Stimulated activated naive CD8-positive, alpha-beta T cell treated with anti-CD3 and anti-CD28 coated beads, Interleukin-15, amount 100 ng/mL, for 72 hours (primary cell): Measurements from ENCODE around the gene ZNF557.
"Not testable (repeated sequence)": the region's sequence is repeated elsewhere in the genome, so short reads cannot be mapped to it uniquely, and the experiment has no call there.

Source experiments
- ATAC-seq: fragments of 150-1000 bp; cut with Tn5 transposase; 2 replicates; pipeline ENCODE4 v1.10.0; 2021; ENCODE audit warnings: mild to moderate bottlenecking, moderate library complexity
- DNase-seq, 2 donors: peaks; one replicate each; pipeline ENCODE4 v3.0.0; 2021 to 2022
- H3K27ac Mint-ChIP-seq, 2 donors: one replicate each; pipeline ENCODE4 v1.8.0; 2022; ENCODE audit warnings: mild to moderate bottlenecking in 2 of 2, mixed read lengths in 2 of 2, moderate library complexity in 2 of 2
- H3K27me3 Mint-ChIP-seq: one replicate; pipeline ENCODE4 v1.8.0; 2022; ENCODE audit warnings: mixed read lengths
- H3K4me1 Mint-ChIP-seq: one replicate; pipeline ENCODE4 v1.8.0; 2022; ENCODE audit warnings: mild to moderate bottlenecking, mixed read lengths
- H3K4me3 Mint-ChIP-seq, 2 donors: one replicate each; pipeline ENCODE4 v1.8.0; 2022; ENCODE audit warnings: mild to moderate bottlenecking in 2 of 2, mixed read lengths in 2 of 2, moderate library complexity in 1 of 2
- H3K9me3 Mint-ChIP-seq, 2 donors: one replicate each; pipeline ENCODE4 v1.8.0; 2022; ENCODE audit warnings: mixed read lengths in 2 of 2

Gene ZNF557

GRCh38 chr19:7069042-7069903 lies at the start of gene ZNF557:
ZNF557 (plus strand) TSS chr19:7069703; CDS start chr19:7075075, 5,372 bp downstream.
- H3K9me3 Mint-ChIP-seq: peaks cover 1 to 9% of the 10 kb centered on the region in 2 donors
- DNase-seq (peak; percentile 98 to 99), ATAC-seq (peak; percentile 96)
- no peaks in the 10 kb centered on the region for H3K27me3 Mint-ChIP-seq
- H3K4me3 Mint-ChIP-seq: peak within 1 kb of the TSS; percentile 88 to 98
- peak within 1 kb of the TSS; percentile 96 to 97 for H3K27ac Mint-ChIP-seq
- H3K4me1 Mint-ChIP-seq: peaks cover 17% of the 10 kb centered on the region

DNA sequence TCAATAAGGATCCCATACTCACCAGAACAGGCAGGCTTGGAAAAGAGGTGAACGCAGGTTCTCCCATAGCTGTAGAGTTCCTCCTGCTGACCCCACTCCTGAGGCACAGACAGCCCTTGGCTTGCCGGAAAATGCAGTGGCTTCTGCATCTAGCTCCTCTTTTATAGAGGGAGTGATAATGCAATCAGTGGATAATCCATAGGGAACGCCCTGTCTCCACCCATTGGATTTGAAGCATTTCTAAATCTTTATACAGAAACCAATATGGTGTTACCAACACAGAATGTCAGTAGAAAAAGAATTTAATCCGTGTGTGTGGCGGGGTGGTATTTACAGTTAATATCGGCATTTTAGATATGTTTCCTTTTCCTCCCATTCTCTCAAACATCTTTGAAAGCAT lies 48.2 kb upstream of the ZNF557 start, which contains the start of gene MBD3L2B:
TSS of gene MBD3L2B (minus strand) at position 101 of the 400 bp plus-strand sequence. CDS start at position 67, 34 bp downstream.
- H3K4me3 Mint-ChIP-seq, H3K27ac Mint-ChIP-seq, ATAC-seq, H3K4me1 Mint-ChIP-seq, H3K27me3 Mint-ChIP-seq, DNase-seq, H3K9me3 Mint-ChIP-seq: not testable (repeated sequence)

DNA sequence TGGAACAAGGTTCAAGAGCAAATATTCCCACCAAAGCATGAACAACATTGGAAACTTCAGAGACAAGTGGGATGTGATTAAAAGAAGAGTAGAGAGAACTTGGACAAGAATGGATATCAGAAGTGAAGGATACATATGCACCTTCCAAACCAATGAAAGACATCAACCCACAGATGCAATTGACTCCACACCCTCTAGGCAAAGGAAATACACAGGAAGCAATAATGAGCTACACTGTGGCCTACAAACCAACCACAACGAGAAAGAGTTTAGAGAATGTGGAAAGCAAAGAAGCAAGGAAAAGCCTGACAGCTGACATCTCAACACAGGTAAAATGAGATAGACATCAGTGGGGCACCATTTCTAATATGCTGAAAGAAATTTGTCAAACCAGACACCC lies 40.7 kb upstream of the ZNF557 start:
- not testable (repeated sequence) for DNase-seq, H3K4me3 Mint-ChIP-seq, H3K27ac Mint-ChIP-seq, H3K27me3 Mint-ChIP-seq, H3K4me1 Mint-ChIP-seq, H3K9me3 Mint-ChIP-seq, ATAC-seq

GRCh38 chr19:7030278-7030677 lies 39.2 kb upstream of the ZNF557 start, which contains the start of gene MBD3L5:
MBD3L5 (plus strand) TSS chr19:7030578; CDS start chr19:7030612, 34 bp downstream.
- not testable (repeated sequence) for H3K4me3 Mint-ChIP-seq, ATAC-seq, H3K4me1 Mint-ChIP-seq, H3K27ac Mint-ChIP-seq, H3K9me3 Mint-ChIP-seq, DNase-seq, H3K27me3 Mint-ChIP-seq

GRCh38 chr19:7040079-7040478 lies 29.4 kb upstream of the ZNF557 start, which contains the start of gene MBD3L4:
MBD3L4 (minus strand) TSS chr19:7040179; CDS start chr19:7040144, 35 bp downstream.
- not testable (repeated sequence) for H3K4me1 Mint-ChIP-seq, H3K4me3 Mint-ChIP-seq, H3K27me3 Mint-ChIP-seq, DNase-seq, H3K9me3 Mint-ChIP-seq, ATAC-seq, H3K27ac Mint-ChIP-seq

DNA sequence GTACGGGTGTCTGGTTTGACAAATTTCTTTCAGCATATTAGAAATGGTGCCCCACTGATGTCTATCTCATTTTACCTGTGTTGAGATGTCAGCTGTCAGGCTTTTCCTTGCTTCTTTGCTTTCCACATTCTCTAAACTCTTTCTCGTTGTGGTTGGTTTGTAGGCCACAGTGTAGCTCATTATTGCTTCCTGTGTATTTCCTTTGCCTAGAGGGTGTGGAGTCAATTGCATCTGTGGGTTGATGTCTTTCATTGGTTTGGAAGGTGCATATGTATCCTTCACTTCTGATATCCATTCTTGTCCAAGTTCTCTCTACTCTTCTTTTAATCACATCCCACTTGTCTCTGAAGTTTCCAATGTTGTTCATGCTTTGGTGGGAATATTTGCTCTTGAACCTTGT lies 27.9 kb upstream of the ZNF557 start:
- H3K4me1 Mint-ChIP-seq, H3K4me3 Mint-ChIP-seq, ATAC-seq, DNase-seq, H3K27me3 Mint-ChIP-seq, H3K27ac Mint-ChIP-seq, H3K9me3 Mint-ChIP-seq: not testable (repeated sequence)

DNA sequence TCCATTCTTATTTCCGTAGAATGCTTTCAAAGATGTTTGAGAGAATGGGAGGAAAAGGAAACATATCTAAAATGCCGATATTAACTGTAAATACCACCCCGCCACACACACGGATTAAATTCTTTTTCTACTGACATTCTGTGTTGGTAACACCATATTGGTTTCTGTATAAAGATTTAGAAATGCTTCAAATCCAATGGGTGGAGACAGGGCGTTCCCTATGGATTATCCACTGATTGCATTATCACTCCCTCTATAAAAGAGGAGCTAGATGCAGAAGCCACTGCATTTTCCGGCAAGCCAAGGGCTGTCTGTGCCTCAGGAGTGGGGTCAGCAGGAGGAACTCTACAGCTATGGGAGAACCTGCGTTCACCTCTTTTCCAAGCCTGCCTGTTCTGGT lies 20.5 kb upstream of the ZNF557 start, which contains the start of gene MBD3L2:
TSS of gene MBD3L2 (plus strand) at position 301 of the 400 bp plus-strand sequence. CDS start at position 354, 53 bp downstream.
- not testable (repeated sequence) for H3K9me3 Mint-ChIP-seq, DNase-seq, H3K4me1 Mint-ChIP-seq, H3K27me3 Mint-ChIP-seq, ATAC-seq, H3K27ac Mint-ChIP-seq, H3K4me3 Mint-ChIP-seq

- ATAC-seq, H3K4me3 Mint-ChIP-seq, H3K27ac Mint-ChIP-seq, DNase-seq, H3K4me1 Mint-ChIP-seq, H3K27me3 Mint-ChIP-seq, H3K9me3 Mint-ChIP-seq: not testable (repeated sequence)
These were observed 18.1 kb upstream of the ZNF557 start for GRCh38 chr19:7051421-7051820.

GRCh38 chr19:7052896-7053295 lies 16.6 kb upstream of the ZNF557 start:
- H3K4me3 Mint-ChIP-seq, ATAC-seq, DNase-seq, H3K9me3 Mint-ChIP-seq, H3K27ac Mint-ChIP-seq, H3K4me1 Mint-ChIP-seq, H3K27me3 Mint-ChIP-seq: not testable (repeated sequence)

- not testable (repeated sequence) for DNase-seq, H3K9me3 Mint-ChIP-seq, H3K27me3 Mint-ChIP-seq, H3K27ac Mint-ChIP-seq, H3K4me3 Mint-ChIP-seq, ATAC-seq, H3K4me1 Mint-ChIP-seq
These were observed 14.7 kb upstream of the ZNF557 start for GRCh38 chr19:7054635-7055368.

DNA sequence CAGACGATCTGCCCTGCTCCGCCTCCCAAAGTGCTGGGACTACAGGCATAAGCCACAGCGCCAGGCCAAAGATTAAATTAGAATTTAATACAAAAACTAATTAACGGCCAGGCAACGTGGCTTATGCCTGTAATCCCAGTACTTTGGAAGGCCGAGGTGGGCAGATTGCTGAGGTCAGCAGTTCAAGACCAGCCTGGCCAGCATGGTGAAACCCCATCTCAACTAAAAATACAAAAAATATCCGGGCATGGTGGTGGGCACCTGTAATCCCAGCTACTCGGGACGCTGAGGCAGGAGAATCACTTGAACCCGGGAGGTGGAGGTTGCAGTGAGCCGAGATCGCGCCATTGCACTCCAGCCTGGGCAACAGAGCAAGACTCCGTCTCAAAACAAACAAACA lies 13.8 kb upstream of the ZNF557 start:
- not testable (repeated sequence) for DNase-seq, ATAC-seq

GRCh38 chr19:7056371-7056770 lies 13.1 kb upstream of the ZNF557 start:
- DNase-seq, H3K27ac Mint-ChIP-seq, H3K27me3 Mint-ChIP-seq, H3K4me3 Mint-ChIP-seq, H3K4me1 Mint-ChIP-seq, ATAC-seq, H3K9me3 Mint-ChIP-seq: not testable (repeated sequence)

More for the DNA sequence above, 13.8 kb upstream of the ZNF557 start:
- not testable (repeated sequence) for H3K9me3 Mint-ChIP-seq, H3K27ac Mint-ChIP-seq, H3K4me1 Mint-ChIP-seq, H3K27me3 Mint-ChIP-seq, H3K4me3 Mint-ChIP-seq

- not testable (repeated sequence) for H3K9me3 Mint-ChIP-seq, H3K4me1 Mint-ChIP-seq, H3K27me3 Mint-ChIP-seq, ATAC-seq, H3K27ac Mint-ChIP-seq, DNase-seq, H3K4me3 Mint-ChIP-seq
These were observed 10.9 kb upstream of the ZNF557 start, which contains the start of gene MBD3L3 for GRCh38 chr19:7058576-7058975. MBD3L3 (minus strand) TSS chr19:7058676; CDS start chr19:7058605, 71 bp downstream.

GRCh38 chr19:7059977-7060376 lies 9.5 kb upstream of the ZNF557 start:
- H3K4me3 Mint-ChIP-seq, H3K27me3 Mint-ChIP-seq, H3K4me1 Mint-ChIP-seq, DNase-seq, H3K27ac Mint-ChIP-seq, H3K9me3 Mint-ChIP-seq: not testable (repeated sequence)
- ATAC-seq: peak; percentile 64

- Mint-ChIP-seq H3K9me3 (peaks cover 0 to 7% of the 10 kb centered on the region in 2 donors), H3K4me3 (no peak overlapping the region), H3K4me1 (peaks cover under 1% of the 10 kb centered on the region), H3K27me3 (no peaks in the 10 kb centered on the region), H3K27ac (no peak overlapping the region)
- no peak for DNase-seq
- peak; percentile 12 for ATAC-seq
These were observed 6.2 kb upstream of the ZNF557 start for GRCh38 chr19:7063339-7063738.
